Keratinocyte (primary cell): ENCODE data around the gene RGS3.

Experiments used
- CTCF ChIP-seq, 3 experiments: IDR thresholded peaks in 1 of 3; conservative IDR thresholded peaks in 1 of 3; optimal IDR thresholded peaks in 1 of 3; 2 replicates in 2 of 3; 3 replicates in 1 of 3; pipeline versions ENCODE3 to v1.5.1; 2011; ENCODE audit warnings: low read length in 3 of 3, mild to moderate bottlenecking in 3 of 3, moderate library complexity in 2 of 3, control low read depth in 1 of 3, inconsistent platforms in 1 of 3; ENCODE audit not compliant: insufficient read depth in 2 of 3; ENCODE audit errors: extremely low read depth in 1 of 3
- EZH2 ChIP-seq: IDR thresholded peaks from one replicate; pipeline ENCODE4 v1.6.1; 2012; ENCODE audit warnings: inconsistent platforms, mild to moderate bottlenecking, low read length, moderate library complexity

- TF ChIP-seq CTCF (optimal IDR thresholded peaks at IDR 0.05 in 1 of 3, IDR thresholded peaks at IDR 0.05 in 1 of 3, conservative IDR thresholded peaks at IDR 0.05 in 1 of 3; ENCODE audit: extremely low read depth in 1 of 3, insufficient read depth in 2 of 3, low read length in 3 of 3): no peak
- TF ChIP-seq EZH2: no peak
These were observed 146.2 kb downstream of the RGS3 start for GRCh38 chr9:113609562-113610318.
